T-helper 1 cell treated with Interleukin-12 subunit alpha and Interleukin-12 subunit beta and Interleukin-4 antibody, amounts not matched to agents 30 ng/mL and 1 ng/mL, for 36 hours (primary cell): ENCODE results near the gene MAPT. TPM values are rescaled to one million over a fixed set of nuclear protein-coding genes. Genes with fewer than 3 reads are reported as not detected.
"Not testable (repeated sequence)": the region's sequence is repeated elsewhere in the genome, so short reads cannot be mapped to it uniquely, and the experiment has no call there.

Experiments used
- intact Hi-C: fragments of 100-400 bp; cut with micrococcal nuclease; formaldehyde crosslinking; loops from one replicate; pipeline ENCODE4 v1.15.1; 2024
- total RNA-seq: library from RNA; stranded (reverse); gene quantifications from 2 replicates; pipeline ENCODE4 v1.2.3, GENCODE V29; 2022

MAPT gene
- total RNA-seq, 1 donor from 2014 or later, result 0.25 TPM

DNA sequence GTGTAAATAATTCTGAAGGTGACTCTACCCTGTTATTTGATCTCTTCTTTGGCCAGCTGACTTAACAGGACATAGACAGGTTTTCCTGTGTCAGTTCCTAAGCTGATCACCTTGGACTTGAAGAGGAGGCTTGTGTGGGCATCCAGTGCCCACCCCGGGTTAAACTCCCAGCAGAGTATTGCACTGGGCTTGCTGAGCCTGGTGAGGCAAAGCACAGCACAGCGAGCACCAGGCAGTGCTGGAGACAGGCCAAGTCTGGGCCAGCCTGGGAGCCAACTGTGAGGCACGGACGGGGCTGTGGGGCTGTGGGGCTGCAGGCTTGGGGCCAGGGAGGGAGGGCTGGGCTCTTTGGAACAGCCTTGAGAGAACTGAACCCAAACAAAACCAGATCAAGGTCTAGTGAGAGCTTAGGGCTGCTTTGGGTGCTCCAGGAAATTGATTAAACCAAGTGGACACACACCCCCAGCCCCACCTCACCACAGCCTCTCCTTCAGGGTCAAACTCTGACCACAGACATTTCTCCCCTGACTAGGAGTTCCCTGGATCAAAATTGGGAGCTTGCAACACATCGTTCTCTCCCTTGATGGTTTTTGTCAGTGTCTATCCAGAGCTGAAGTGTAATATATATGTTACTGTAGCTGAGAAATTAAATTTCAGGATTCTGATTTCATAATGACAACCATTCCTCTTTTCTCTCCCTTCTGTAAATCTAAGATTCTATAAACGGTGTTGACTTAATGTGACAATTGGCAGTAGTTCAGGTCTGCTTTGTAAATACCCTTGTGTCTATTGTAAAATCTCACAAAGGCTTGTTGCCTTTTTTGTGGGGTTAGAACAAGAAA, 109.8 kb downstream of the MAPT start:
- intact Hi-C loops, result loop anchor here (5.0 kb wide), 2 partner anchors 263 to 828 kb away; no protein-coding TSS in a partner anchor

DNA sequence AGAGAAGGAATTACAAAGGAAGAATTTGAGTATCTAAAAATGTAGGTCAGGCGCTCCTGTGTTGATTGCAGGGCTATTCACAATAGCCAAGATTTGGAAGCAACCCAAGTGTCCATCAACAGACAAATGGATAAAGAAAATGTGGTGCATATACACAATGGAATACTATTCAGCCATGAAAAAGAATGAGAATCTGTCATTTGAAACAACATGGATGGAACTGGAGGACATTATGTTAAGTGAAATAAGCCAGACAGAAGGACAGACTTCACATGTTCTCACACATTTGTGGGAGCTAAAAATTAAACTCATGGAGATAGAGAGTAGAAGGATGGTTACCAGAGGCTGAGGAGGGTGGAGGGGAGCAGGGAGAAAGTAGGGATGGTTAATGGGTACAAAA, 111.7 kb downstream of the MAPT start:
- intact Hi-C loops, result not testable (repeated sequence)

DNA sequence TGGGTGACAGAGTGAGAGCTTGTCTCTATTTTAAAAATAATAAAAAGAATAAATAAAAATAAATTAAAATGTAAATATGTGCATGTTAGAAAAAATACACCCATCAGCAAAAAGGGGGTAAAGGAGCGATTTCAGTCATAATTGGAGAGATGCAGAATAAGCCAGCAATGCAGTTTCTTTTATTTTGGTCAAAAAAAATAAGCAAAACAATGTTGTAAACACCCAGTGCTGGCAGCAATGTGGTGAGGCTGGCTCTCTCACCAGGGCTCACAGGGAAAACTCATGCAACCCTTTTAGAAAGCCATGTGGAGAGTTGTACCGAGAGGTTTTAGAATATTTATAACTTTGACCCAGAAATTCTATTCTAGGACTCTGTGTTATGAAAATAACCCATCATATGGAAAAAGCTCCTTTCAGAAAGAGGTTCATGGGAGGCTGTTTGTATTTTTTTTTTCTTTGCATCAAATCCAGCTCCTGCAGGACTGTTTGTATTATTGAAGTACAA, 113.2 kb downstream of the MAPT start:
- intact Hi-C loops, result no loop called here

DNA sequence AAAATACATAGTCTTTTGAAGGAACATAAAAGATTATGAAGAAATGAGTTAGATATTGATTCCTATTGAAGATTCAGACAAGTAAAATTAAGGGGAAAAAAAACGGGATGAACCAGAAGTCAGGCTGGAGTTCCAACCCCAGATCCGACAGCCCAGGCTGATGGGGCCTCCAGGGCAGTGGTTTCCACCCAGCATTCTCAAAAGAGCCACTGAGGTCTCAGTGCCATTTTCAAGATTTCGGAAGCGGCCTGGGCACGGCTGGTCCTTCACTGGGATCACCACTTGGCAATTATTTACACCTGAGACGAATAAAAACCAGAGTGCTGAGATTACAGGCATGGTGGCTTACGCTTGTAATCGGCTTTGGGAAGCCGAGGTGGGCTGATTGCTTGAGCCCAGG, 114.2 kb downstream of the MAPT start:
- intact Hi-C loops, result no loop called here

DNA sequence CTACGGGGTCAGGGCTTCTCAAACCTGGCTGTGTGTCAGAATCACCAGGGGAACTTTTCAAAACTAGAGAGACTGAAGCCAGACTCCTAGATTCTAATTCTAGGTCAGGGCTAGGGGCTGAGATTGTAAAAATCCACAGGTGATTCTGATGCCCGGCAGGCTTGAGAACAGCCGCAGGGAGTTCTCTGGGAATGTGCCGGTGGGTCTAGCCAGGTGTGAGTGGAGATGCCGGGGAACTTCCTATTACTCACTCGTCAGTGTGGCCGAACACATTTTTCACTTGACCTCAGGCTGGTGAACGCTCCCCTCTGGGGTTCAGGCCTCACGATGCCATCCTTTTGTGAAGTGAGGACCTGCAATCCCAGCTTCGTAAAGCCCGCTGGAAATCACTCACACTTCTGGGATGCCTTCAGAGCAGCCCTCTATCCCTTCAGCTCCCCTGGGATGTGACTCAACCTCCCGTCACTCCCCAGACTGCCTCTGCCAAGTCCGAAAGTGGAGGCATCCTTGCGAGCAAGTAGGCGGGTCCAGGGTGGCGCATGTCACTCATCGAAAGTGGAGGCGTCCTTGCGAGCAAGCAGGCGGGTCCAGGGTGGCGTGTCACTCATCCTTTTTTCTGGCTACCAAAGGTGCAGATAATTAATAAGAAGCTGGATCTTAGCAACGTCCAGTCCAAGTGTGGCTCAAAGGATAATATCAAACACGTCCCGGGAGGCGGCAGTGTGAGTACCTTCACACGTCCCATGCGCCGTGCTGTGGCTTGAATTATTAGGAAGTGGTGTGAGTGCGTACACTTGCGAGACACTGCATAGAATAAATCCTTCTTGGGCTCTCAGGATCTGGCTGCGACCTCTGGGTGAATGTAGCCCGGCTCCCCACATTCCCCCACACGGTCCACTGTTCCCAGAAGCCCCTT, 115.6 kb downstream of the MAPT start:
- intact Hi-C loops, result no loop called here

DNA sequence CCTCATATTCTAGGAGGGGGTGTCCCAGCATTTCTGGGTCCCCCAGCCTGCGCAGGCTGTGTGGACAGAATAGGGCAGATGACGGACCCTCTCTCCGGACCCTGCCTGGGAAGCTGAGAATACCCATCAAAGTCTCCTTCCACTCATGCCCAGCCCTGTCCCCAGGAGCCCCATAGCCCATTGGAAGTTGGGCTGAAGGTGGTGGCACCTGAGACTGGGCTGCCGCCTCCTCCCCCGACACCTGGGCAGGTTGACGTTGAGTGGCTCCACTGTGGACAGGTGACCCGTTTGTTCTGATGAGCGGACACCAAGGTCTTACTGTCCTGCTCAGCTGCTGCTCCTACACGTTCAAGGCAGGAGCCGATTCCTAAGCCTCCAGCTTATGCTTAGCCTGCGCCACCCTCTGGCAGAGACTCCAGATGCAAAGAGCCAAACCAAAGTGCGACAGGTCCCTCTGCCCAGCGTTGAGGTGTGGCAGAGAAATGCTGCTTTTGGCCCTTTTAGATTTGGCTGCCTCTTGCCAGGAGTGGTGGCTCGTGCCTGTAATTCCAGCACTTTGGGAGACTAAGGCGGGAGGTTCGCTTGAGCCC, 116.3 kb downstream of the MAPT start:
- intact Hi-C loops, result no loop called here

DNA sequence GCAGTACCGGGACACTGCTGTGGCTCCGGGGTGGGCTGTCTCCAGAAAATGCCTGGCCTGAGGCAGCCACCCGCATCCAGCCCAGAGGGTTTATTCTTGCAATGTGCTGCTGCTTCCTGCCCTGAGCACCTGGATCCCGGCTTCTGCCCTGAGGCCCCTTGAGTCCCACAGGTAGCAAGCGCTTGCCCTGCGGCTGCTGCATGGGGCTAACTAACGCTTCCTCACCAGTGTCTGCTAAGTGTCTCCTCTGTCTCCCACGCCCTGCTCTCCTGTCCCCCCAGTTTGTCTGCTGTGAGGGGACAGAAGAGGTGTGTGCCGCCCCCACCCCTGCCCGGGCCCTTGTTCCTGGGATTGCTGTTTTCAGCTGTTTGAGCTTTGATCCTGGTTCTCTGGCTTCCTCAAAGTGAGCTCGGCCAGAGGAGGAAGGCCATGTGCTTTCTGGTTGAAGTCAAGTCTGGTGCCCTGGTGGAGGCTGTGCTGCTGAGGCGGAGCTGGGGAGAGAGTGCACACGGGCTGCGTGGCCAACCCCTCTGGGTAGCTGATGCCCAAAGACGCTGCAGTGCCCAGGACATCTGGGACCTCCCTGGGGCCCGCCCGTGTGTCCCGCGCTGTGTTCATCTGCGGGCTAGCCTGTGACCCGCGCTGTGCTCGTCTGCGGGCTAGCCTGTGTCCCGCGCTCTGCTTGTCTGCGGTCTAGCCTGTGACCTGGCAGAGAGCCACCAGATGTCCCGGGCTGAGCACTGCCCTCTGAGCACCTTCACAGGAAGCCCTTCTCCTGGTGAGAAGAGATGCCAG, 117.6 kb downstream of the MAPT start:
- intact Hi-C loops, result no loop called here

DNA sequence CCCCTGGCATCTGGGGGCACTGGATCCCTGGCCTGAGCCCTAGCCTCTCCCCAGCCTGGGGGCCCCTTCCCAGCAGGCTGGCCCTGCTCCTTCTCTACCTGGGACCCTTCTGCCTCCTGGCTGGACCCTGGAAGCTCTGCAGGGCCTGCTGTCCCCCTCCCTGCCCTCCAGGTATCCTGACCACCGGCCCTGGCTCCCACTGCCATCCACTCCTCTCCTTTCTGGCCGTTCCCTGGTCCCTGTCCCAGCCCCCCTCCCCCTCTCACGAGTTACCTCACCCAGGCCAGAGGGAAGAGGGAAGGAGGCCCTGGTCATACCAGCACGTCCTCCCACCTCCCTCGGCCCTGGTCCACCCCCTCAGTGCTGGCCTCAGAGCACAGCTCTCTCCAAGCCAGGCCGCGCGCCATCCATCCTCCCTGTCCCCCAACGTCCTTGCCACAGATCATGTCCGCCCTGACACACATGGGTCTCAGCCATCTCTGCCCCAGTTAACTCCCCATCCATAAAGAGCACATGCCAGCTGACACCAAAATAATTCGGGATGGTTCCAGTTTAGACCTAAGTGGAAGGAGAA, 118.2 kb downstream of the MAPT start:
- intact Hi-C loops, result no loop called here

DNA sequence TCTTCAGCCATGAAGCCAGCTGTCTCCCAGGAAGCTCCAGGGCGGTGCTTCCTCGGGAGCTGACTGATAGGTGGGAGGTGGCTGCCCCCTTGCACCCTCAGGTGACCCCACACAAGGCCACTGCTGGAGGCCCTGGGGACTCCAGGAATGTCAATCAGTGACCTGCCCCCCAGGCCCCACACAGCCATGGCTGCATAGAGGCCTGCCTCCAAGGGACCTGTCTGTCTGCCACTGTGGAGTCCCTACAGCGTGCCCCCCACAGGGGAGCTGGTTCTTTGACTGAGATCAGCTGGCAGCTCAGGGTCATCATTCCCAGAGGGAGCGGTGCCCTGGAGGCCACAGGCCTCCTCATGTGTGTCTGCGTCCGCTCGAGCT, 118.8 kb downstream of the MAPT start:
- intact Hi-C loops, result no loop called here

DNA sequence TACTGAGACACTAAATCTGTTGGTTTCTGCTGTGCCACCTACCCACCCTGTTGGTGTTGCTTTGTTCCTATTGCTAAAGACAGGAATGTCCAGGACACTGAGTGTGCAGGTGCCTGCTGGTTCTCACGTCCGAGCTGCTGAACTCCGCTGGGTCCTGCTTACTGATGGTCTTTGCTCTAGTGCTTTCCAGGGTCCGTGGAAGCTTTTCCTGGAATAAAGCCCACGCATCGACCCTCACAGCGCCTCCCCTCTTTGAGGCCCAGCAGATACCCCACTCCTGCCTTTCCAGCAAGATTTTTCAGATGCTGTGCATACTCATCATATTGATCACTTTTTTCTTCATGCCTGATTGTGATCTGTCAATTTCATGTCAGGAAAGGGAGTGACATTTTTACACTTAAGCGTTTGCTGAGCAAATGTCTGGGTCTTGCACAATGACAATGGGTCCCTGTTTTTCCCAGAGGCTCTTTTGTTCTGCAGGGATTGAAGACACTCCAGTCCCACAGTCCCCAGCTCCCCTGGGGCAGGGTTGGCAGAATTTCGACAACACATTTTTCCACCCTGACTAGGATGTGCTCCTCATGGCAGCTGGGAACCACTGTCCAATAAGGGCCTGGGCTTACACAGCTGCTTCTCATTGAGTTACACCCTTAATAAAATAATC, 119.3 kb downstream of the MAPT start:
- intact Hi-C loops, result no loop called here

DNA sequence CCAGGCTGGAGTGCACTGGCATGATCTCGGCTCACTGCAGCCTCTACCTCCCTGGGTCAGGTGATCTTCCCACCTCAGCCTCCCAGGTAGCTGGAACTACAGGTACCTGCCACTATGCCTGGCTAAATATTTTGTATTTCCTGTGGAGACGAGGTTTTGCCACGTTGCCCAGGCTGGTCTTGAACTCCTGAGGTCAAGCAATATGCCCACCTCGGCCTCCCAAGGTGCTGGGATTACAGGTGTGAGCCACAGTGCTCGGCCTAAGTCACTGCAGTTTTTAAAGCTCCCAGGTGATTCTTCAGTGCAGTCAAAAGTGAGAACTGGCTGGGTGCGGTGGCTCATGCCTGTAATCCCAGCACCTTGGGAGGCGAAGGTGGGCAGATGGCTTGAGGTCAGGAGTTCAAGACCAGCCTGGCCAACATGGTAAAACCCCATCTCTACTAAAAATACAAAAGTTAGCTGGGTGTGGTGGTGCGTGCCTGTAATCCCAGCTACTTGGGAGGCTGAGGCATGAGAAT, 125.1 kb downstream of the MAPT start:
- intact Hi-C loops, result not testable (repeated sequence)

DNA sequence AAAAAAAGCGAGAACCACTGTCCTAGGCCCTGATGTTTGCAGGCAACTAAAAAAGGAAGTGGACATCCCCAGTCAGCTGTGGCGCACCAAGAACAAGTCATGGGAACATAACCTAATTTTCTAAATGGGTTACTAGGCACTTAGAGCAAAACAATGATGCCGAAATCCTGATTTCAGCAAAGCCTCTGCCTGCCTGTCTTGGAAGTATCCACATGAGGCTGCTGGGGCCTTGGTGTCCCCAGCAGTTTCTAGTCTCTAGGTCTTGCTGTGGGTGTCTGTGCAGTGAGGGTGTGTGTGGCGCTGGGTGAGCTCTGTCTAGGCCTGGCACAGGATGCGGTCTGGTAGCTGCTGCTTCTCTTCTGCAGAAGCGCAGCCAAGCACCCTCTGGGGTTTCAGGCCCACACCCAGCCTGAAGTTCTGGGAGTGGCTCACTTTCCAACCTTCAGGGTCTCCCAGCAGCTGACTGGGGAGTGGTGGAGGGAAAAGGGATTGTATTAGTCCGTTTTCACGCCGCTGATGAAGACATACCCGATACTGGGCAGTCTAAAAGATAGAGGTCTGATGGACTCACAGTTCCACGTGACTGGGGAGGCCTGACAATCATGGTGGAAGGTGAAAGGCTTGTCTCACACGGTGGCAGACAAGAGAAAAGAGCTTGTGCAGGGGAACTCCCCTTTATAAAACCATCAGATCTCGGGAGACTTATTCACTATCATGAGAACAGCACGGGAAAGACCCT, 125.8 kb downstream of the MAPT start:
- intact Hi-C loops, result loop anchor here (1.0 kb wide), 1 partner anchor 18 kb away; no protein-coding TSS in a partner anchor

DNA sequence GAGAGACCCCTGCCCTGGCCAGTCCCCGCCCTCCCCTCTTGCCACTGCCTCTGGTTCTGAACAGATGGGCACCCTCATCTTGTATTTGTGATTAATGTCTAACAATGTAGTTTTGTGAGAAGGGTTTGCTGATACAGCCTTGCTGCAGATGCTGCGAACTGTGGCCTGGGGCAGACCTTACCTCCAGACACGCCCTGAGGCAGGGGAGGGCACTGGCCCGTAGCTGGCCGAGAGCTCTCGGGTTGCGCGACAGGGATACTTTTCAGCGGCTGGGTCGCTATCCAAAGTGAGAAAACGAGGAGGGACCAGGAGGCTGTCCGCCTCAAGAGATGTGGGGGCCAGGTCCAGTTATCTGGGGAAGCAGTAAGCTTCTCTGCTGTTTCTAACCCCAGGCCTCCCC, 126.6 kb downstream of the MAPT start:
- intact Hi-C loops, result loop anchor here (1.0 kb wide), 1 partner anchor 19 kb away; no protein-coding TSS in a partner anchor

DNA sequence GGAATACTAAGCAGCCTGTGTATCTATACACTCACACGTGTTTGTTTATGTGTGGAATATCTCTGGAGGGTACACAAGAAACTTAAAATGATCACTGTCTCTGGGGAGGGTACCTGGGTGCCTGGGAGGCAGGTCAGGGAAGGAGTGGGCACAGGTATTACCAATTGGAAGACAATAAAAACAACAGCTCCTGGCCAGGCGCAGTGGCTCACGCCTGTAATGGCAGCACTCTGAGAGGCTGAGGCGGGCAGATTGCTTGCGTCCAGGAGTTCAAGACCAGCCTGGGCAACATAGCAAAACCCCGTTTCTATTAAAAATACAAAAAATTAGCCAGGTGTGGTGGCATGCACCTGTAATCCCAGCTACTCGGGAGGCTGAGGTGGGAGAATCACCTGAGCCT, 129.0 kb downstream of the MAPT start:
- intact Hi-C loops, result not testable (repeated sequence)

DNA sequence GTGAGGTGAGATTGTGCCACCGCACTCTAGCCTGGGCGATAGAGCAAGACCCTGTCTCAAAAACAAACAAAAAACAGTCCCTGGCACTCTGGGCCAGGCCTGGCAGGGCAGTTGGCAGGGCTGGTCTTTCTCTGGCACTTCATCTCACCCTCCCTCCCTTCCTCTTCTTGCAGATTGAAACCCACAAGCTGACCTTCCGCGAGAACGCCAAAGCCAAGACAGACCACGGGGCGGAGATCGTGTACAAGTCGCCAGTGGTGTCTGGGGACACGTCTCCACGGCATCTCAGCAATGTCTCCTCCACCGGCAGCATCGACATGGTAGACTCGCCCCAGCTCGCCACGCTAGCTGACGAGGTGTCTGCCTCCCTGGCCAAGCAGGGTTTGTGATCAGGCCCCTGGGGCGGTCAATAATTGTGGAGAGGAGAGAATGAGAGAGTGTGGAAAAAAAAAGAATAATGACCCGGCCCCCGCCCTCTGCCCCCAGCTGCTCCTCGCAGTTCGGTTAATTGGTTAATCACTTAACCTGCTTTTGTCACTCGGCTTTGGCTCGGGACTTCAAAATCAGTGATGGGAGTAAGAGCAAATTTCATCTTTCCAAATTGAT, 129.5 kb downstream of the MAPT start:
- intact Hi-C loops, result no loop called here

DNA sequence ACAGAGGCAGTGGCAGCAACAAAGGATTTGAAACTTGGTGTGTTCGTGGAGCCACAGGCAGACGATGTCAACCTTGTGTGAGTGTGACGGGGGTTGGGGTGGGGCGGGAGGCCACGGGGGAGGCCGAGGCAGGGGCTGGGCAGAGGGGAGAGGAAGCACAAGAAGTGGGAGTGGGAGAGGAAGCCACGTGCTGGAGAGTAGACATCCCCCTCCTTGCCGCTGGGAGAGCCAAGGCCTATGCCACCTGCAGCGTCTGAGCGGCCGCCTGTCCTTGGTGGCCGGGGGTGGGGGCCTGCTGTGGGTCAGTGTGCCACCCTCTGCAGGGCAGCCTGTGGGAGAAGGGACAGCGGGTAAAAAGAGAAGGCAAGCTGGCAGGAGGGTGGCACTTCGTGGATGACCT, 130.2 kb downstream of the MAPT start:
- intact Hi-C loops, result no loop called here

DNA sequence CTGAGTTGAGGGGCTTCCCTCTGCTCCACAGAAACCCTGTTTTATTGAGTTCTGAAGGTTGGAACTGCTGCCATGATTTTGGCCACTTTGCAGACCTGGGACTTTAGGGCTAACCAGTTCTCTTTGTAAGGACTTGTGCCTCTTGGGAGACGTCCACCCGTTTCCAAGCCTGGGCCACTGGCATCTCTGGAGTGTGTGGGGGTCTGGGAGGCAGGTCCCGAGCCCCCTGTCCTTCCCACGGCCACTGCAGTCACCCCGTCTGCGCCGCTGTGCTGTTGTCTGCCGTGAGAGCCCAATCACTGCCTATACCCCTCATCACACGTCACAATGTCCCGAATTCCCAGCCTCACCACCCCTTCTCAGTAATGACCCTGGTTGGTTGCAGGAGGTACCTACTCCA, 130.7 kb downstream of the MAPT start:
- intact Hi-C loops, result no loop called here

DNA sequence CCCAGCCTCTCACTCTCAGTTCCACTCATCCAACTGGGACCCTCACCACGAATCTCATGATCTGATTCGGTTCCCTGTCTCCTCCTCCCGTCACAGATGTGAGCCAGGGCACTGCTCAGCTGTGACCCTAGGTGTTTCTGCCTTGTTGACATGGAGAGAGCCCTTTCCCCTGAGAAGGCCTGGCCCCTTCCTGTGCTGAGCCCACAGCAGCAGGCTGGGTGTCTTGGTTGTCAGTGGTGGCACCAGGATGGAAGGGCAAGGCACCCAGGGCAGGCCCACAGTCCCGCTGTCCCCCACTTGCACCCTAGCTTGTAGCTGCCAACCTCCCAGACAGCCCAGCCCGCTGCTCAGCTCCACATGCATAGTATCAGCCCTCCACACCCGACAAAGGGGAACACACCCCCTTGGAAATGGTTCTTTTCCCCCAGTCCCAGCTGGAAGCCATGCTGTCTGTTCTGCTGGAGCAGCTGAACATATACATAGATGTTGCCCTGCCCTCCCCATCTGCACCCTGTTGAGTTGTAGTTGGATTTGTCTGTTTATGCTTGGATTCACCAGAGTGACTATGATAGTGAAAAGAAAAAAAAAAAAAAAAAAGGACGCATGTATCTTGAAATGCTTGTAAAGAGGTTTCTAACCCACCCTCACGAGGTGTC, 131.3 kb downstream of the MAPT start:
- intact Hi-C loops, result no loop called here
